CD4-positive, alpha-beta T cell treated with Interleukin-21 for 1 hour (primary cell): ENCODE measurements around the gene TENT5A.
"Not testable (repeated sequence)": the region's sequence is repeated elsewhere in the genome, so short reads cannot be mapped to it uniquely, and the experiment has no call there.

Source experiments
- DNase-seq: peaks from one replicate; pipeline ENCODE4 v3.0.0-alpha.2; 2020

TENT5A gene

GRCh38 chr6:81749707-81750106 lies 2.8 kb downstream of the TENT5A start:
- no peak for DNase-seq

- no peak for DNase-seq
Measured at GRCh38 chr6:81748994-81749393, 3.5 kb downstream of the TENT5A start.

- no peak for DNase-seq
Measured at GRCh38 chr6:81747327-81747726, 5.2 kb downstream of the TENT5A start.

- no peak for DNase-seq
Measured at GRCh38 chr6:81744131-81744530, 8.3 kb downstream of the TENT5A start.

- DNase-seq, result no peak
Measured at GRCh38 chr6:81743649-81744048, 8.8 kb downstream of the TENT5A start.

GRCh38 chr6:81741689-81742088 lies 10.8 kb downstream of the TENT5A start:
- DNase-seq, result no peak

- not testable (repeated sequence) for DNase-seq
Measured at GRCh38 chr6:81740591-81740990, 11.9 kb downstream of the TENT5A start.

- no peak for DNase-seq
Measured at GRCh38 chr6:81739230-81740195, 13.0 kb downstream of the TENT5A start.

GRCh38 chr6:81736428-81736827 lies 16.1 kb downstream of the TENT5A start:
- no peak for DNase-seq

GRCh38 chr6:81735756-81736380 lies 16.6 kb downstream of the TENT5A start:
- no peak for DNase-seq

- no peak for DNase-seq
Measured at GRCh38 chr6:81734500-81735150, 17.9 kb downstream of the TENT5A start.

- no peak for DNase-seq
Measured at GRCh38 chr6:81734081-81734480, 18.4 kb downstream of the TENT5A start.

GRCh38 chr6:81731814-81732213 lies 20.7 kb downstream of the TENT5A start:
- no peak for DNase-seq

GRCh38 chr6:81727876-81728517 lies 24.5 kb downstream of the TENT5A start:
- DNase-seq, result no peak

GRCh38 chr6:81725127-81725526 lies 27.4 kb downstream of the TENT5A start:
- no peak for DNase-seq

GRCh38 chr6:81722506-81723223 lies 29.8 kb downstream of the TENT5A start:
- no peak for DNase-seq

- DNase-seq, result no peak
Measured at GRCh38 chr6:81720427-81720826, 32.1 kb downstream of the TENT5A start.

GRCh38 chr6:81718126-81718525 lies 34.4 kb downstream of the TENT5A start:
- no peak for DNase-seq

- no peak for DNase-seq
Measured at GRCh38 chr6:81714684-81715083, 37.8 kb downstream of the TENT5A start.

- DNase-seq, result no peak
Measured at GRCh38 chr6:81713205-81713604, 39.3 kb downstream of the TENT5A start.

- no peak for DNase-seq
Measured at GRCh38 chr6:81708113-81708699, 44.3 kb downstream of the TENT5A start.

- DNase-seq, result no peak
Measured at GRCh38 chr6:81704700-81705099, 47.8 kb downstream of the TENT5A start.
